IMR-90 (cell line): ENCODE measurements around the gene OGFR.

Source experiments
- CEBPB ChIP-seq: IDR thresholded peaks from 2 replicates; pipeline ENCODE4 v1.6.1; 2012; ENCODE audit warnings: low read depth, low read length, improper control_type of control experiment
- CHD1 ChIP-seq: IDR thresholded peaks from 2 replicates; pipeline ENCODE4 v1.6.1; 2012; ENCODE audit warnings: low read depth, low read length, improper control_type of control experiment
- FOS ChIP-seq: fragments of 150-350 bp; IDR thresholded peaks from 2 replicates; pipeline ENCODE4 v1.6.1; 2016; ENCODE audit warnings: low read depth, low read length
- MAFK ChIP-seq: IDR thresholded peaks from 2 replicates; pipeline ENCODE4 v1.6.1; 2012; ENCODE audit warnings: low read depth, low read length, improper control_type of control experiment
- MAZ ChIP-seq: IDR thresholded peaks from 2 replicates; pipeline ENCODE4 v1.6.1; 2012; ENCODE audit warnings: low read depth, mild to moderate bottlenecking, low read length, improper control_type of control experiment, moderate library complexity, borderline replicate concordance
- MXI1 ChIP-seq: IDR thresholded peaks from 2 replicates; pipeline ENCODE4 v1.6.1; 2012; ENCODE audit warnings: low read depth, mild to moderate bottlenecking, low read length, moderate library complexity, borderline replicate concordance
- POLR2A ChIP-seq: IDR thresholded peaks from 2 replicates; pipeline ENCODE4 v1.6.1; 2012; ENCODE audit warnings: mild to moderate bottlenecking, low read depth, low read length
- RAD21 ChIP-seq: IDR thresholded peaks from 2 replicates; pipeline ENCODE4 v1.6.1; 2012; ENCODE audit warnings: low read length, improper control_type of control experiment
- RCOR1 ChIP-seq: IDR thresholded peaks from 2 replicates; pipeline ENCODE4 v1.6.1; 2012; ENCODE audit warnings: mild to moderate bottlenecking, low read length, improper control_type of control experiment; ENCODE audit not compliant: insufficient replicate concordance
- RFX5 ChIP-seq: IDR thresholded peaks from 2 replicates; pipeline ENCODE4 v1.8.0; 2012; ENCODE audit warnings: low read depth, mild to moderate bottlenecking, low read length, moderate library complexity
- SMC3 ChIP-seq: fragments of 150-350 bp; IDR thresholded peaks from 2 replicates; pipeline ENCODE4 v1.6.1; 2016; ENCODE audit warnings: low read depth, mild to moderate bottlenecking, antibody characterized with exemption, low read length, moderate library complexity
- TF ChIP-seq, protein P1 (sequence below): conservative IDR thresholded peaks from 2 replicates; pipeline ENCODE4 v1.5.1; 2012; ENCODE audit warnings: mild to moderate bottlenecking, low read depth, low read length, improper control_type of control experiment
- TF ChIP-seq, protein P2 (sequence below): fragments of 150-350 bp; IDR thresholded peaks from 2 replicates; pipeline ENCODE4 v1.6.1; 2017; ENCODE audit warnings: mild to moderate bottlenecking, antibody characterized with exemption, low read length, low read depth

GRCh38 chr20:62824476-62825332, 20.1 kb downstream of the OGFR start:
- TF ChIP-seq CHD1: no peak
- TF ChIP-seq CEBPB: no peak
- TF ChIP-seq, protein P1, sequence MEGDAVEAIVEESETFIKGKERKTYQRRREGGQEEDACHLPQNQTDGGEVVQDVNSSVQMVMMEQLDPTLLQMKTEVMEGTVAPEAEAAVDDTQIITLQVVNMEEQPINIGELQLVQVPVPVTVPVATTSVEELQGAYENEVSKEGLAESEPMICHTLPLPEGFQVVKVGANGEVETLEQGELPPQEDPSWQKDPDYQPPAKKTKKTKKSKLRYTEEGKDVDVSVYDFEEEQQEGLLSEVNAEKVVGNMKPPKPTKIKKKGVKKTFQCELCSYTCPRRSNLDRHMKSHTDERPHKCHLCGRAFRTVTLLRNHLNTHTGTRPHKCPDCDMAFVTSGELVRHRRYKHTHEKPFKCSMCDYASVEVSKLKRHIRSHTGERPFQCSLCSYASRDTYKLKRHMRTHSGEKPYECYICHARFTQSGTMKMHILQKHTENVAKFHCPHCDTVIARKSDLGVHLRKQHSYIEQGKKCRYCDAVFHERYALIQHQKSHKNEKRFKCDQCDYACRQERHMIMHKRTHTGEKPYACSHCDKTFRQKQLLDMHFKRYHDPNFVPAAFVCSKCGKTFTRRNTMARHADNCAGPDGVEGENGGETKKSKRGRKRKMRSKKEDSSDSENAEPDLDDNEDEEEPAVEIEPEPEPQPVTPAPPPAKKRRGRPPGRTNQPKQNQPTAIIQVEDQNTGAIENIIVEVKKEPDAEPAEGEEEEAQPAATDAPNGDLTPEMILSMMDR: no peak
- TF ChIP-seq POLR2A: no peak
- TF ChIP-seq MXI1: no peak
- TF ChIP-seq MAFK: no peak
- TF ChIP-seq RCOR1: no peak
- TF ChIP-seq RAD21: no peak
- no peak for TF ChIP-seq SMC3
- TF ChIP-seq, protein P2, sequence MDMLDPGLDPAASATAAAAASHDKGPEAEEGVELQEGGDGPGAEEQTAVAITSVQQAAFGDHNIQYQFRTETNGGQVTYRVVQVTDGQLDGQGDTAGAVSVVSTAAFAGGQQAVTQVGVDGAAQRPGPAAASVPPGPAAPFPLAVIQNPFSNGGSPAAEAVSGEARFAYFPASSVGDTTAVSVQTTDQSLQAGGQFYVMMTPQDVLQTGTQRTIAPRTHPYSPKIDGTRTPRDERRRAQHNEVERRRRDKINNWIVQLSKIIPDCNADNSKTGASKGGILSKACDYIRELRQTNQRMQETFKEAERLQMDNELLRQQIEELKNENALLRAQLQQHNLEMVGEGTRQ: no peak
- TF ChIP-seq RFX5: no peak
- no peak for TF ChIP-seq FOS
- TF ChIP-seq MAZ: no peak
